RPMI7951 (cell line): ENCODE results near the gene PAX5. TPM values are rescaled to one million over a fixed set of nuclear protein-coding genes. Genes with fewer than 3 reads are reported as not detected.

Experiments used
- DNase-seq: peaks from one replicate; pipeline ENCODE4 v3.0.0-alpha.2; 2012; ENCODE audit warnings: low read depth
- total RNA-seq: library from RNA; depleted of rRNA; stranded (reverse); fragments of >200 nt; shearing (Covaris generic); gene quantifications from 2 replicates; pipeline ENCODE4 v1.2.3, GENCODE V29; 2014

Gene PAX5
- total RNA-seq, 1 experiment from 2014 or later: not detected

DNA sequence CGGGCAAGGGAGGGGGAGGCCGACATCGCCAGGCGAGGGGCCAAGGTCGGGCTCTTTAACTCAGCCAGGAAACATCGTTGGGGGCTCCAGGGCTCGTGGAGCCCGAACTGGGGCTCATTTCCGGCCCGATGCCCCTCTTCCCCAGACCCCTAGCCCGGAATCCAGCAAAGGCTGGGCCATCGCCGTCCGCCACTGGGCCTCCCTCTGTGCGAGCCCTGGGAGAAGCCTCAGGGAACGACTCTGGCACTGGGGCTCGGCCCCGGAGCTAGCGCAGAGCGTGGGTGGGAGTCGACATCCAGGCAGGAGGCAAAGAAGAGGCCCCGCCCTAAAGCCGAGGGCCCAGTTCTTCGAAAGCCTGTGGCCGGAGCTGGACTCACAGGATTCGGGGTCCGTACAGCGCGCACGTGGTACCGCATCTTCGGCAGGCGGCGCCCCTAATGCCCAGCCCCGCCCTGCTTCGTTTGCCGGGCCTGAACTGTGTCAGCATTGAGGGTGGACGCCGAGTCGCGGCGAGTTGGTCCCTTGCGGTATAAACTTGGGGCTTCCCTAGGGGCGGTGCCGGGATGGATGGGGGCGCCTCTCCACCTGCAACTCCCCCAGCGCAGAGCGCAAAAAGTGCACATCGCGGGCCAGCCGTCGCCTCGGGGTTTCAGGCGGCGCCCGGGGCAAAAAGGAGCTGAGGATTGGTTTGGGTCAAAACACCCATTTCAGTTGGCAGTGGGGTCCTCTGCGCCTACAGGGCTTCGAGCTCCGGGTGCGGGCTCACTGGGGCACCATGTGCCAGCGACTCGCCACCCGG, 3.6 kb upstream of the PAX5 start:
- DNase-seq: no peak

GRCh38 chr9:37036776-37037502, 2.9 kb upstream of the PAX5 start:
- peak; percentile 59 for DNase-seq

GRCh38 chr9:37036371-37036775, 2.3 kb upstream of the PAX5 start:
- no peak for DNase-seq

- DNase-seq: no peak
Observed at GRCh38 chr9:37035648-37036370, 1.7 kb upstream of the PAX5 start.

DNA sequence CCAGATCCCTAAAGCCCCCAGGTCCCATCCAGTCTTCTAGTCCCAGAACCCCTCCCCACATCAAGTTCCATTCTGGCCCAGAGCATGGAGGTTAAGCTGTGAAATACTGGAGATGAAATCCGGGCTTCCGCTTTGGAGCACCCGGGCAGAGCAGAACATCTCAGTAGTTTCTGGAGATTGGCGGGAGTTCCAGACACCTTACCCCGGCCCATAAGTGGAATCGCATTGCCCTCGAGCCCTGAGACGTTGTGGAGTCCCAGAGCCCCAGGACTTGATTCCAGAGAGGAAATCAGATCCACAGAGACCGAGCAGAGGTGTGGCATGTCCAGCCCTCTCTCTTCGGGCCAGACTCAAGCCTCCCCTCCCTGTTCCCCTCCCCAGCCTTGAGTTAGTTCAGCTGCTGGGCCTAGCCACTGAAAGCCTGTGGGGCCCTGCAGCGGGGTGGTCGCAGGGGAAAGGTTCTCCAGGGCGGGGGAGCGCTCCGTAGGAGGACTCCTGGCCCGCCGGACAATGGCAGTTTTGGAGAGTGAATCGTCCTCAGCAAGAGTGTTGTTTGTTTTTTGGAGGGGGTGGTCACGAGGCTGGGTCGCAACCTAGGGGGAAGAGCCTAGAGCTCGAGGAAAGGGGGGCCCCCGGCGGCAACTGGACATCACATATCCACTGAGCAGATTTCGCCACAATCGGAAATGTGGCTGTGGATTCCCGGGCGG, 1.0 kb upstream of the PAX5 start:
- DNase-seq: no peak

DNA sequence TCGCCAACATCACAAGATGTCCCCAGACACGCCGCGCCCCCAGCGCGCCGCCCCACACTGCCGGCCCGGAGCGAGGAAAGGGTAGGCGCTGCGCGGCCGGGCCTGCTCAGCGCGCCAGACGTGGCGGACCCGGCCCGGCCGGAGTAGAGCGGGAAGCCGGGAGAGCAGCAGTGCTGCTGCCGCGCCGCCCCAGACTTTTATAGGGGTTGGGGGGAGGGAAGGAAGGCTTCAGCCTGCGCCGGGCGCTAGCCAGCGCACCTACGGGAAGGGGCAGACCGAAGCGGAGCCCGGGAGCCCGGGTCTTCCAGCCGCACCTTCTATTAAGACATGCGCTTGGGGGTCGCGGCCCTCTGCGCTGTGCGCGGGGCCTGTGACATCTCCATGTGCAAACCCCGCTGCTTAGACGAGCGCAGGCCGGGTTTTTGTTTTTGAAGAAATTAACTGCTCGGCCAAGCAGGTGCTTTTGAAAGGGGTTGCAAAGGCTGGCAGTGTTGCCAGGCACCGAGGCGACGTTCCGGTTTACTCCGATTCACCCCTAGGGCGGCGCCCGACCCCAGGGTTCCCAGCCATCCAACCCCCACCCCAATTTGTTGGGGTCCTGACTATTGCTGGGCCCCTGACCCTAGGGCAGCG, 353 bp upstream of the PAX5 start:
- no peak for DNase-seq

- DNase-seq: no peak
Observed at GRCh38 chr9:37033141-37033540, 927 bp downstream of the PAX5 start.

DNA sequence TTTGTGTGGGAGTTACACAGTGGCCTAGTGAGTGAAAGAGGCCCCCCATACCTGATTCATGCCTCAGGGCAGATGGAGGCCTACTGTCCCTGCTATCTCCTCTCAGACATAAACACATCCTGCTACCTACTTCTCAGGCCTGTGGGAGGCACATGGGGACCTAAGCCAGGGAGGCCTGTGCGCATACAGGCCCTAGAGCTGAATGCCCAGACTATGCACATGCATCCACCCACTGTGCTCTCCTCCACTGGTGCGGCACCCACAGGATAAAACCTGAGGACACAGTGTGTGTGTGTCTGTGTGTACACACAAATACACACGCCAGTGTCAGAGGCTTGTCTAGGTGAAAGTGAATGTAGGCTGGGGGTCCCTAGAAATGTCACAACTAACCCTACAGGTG, 1.4 kb downstream of the PAX5 start:
- DNase-seq: no peak

- no peak for DNase-seq
Observed at GRCh38 chr9:37031902-37032301, 2.2 kb downstream of the PAX5 start.

GRCh38 chr9:37031081-37031480, 3.0 kb downstream of the PAX5 start:
- no peak for DNase-seq

DNA sequence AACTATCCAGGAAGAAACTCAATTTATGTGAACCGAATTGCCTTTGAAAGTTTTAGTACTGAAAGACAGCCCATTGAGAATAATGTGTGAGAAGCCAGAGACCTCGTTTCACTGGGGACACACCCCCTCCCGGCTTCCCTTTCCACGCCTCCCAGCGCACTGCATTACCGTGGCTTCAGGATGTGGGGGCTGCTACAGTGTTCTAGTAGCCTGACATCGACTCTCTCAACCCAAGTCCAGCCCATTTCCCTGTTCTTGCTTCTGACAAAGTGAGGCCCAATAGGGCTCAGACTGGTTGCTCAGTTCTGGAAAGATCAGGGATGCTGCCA, 3.5 kb downstream of the PAX5 start:
- no peak for DNase-seq

GRCh38 chr9:37029776-37030610, 4.1 kb downstream of the PAX5 start:
- DNase-seq: no peak

DNA sequence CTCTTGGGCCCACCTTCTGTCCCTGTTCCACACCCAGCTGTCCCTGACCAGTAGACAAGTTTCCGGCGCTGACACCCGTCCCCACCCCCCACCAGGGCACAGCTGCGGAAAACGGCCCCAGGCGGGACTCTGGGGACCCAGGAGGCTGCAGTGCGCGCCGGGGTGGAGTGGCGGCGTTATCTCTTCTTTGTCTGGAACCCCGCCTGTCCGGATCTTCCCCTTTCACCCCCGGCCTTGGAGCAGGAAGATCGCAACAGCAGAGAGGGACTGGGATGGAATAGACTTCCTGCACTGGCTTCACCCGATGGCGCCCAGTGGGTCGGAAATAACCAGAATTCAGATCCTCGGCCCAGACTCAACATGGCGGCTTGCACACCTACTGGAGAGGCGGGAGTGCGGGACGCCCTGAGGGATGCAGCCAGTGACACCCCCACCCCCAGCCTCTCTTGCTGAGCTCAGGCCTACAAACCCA, 4.7 kb downstream of the PAX5 start:
- DNase-seq: no peak

GRCh38 chr9:37028420-37029031, 5.5 kb downstream of the PAX5 start:
- no peak for DNase-seq

DNA sequence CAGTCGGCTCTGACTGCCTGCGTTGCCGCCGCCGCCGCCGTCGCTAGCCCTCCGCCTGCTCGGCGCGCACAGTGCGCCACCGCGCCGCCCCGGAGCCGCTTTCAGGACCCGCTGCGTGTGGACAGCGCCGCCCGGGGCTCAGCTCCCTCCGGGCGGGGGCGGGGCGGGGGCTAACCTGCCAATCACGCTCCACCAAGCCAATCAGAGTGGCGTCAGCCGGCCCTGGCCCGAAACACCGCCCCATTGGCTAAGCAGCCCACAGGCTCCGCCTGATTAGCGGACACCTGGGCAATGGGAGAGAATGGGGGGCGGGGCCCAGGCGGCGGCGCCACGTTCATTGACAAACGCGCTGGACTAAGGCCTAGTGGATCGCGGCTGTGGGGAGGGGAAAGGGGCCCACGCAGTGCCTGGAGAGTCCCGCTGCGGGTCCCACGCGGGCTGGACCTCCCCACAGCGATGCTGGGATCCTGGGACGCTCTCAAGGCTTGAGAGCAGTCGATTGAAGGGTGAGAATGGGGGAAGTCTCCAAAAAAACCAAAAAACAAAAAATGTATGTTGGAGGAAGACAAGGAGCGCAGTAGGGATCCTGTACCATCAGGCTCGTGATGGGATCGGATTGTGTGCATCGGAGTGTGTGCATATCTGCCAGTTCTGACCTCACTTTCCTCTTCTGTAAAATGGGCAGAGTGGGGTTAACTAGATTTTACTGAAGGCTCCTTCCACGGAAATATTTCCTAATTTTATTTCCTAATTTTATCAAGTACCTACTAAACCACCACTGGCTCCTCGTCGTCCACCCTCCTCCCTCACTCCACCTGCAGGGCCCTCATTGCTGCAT, 6.3 kb downstream of the PAX5 start:
- DNase-seq: peak; percentile 78

DNA sequence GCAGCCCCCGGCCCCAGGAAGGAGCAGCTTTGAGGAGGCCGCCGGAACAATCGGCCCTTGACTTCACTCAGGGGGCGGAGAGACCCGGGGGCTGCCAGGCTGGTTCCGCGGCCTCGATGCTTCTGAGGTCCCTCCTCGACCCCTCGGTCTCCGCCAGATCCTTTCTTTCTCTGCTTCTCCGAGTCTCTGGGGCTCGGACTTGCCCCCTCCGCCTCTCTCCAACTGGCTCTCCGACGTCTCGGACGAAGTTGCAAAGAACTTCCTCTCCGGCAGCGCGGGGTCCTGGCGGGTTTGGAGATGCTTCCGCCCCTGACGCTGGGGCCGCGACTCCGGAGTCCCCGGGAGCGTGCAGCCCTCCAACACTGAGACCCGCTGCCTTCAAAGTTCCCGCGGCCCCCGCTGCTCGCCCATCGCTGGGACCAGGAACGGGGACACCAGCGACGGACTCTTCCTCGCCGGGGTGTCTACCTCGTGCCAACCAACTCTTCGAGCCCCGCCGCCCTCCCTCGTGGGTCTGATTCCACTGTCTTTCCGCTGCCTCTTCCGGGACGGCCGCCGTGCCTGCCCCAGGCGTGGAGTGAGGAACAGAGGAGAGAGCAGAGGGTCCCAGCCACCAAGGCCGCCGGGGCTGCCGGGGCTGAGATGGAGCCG, 7.0 kb downstream of the PAX5 start:
- no peak for DNase-seq

- DNase-seq: no peak
Observed at GRCh38 chr9:37026113-37026930, 7.7 kb downstream of the PAX5 start.

DNA sequence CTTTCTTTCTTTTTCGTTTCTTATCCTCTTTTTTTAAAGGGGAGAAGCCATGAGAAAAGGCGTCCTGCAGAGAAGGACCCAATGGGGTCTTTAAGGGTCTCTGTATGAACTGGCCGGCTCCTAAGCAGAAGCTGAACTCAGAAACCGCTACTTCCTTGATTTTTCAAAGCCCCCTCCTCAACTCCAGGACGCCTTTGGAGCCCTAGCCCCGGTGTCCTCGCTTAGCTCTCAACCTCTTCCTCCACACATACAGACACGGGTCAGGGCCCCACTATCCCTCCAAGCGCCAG, 8.3 kb downstream of the PAX5 start:
- no peak for DNase-seq
